Hepatocyte (in vitro differentiated cells): ENCODE data around the gene EFCAB7. TPM values are rescaled to one million over a fixed set of nuclear protein-coding genes. Genes with fewer than 3 reads are reported as not detected.

ENCODE experiments used
- DNase-seq: peaks from one replicate; pipeline ENCODE4 v3.0.0-alpha.2; 2016; ENCODE audit warnings: low spot score
- H2AFZ ChIP-seq: fragments of 200-600 bp; sonication (generic); 2 replicates; pipeline ENCODE4 v1.6.0; 2016; ENCODE audit warnings: antibody characterized with exemption, mild to moderate bottlenecking
- H3K27ac ChIP-seq: fragments of 200-600 bp; sonication (generic); 2 replicates; pipeline ENCODE4 v1.5.1; 2016; ENCODE audit warnings: mild to moderate bottlenecking
- H3K27me3 ChIP-seq: fragments of 200-600 bp; sonication (generic); 2 replicates; pipeline ENCODE4 v1.6.1; 2016
- H3K36me3 ChIP-seq: fragments of 200-600 bp; sonication (generic); replicated peaks from 2 replicates; pipeline ENCODE4 v1.5.1; 2016; ENCODE audit warnings: low read depth; ENCODE audit not compliant: insufficient read depth
- H3K4me1 ChIP-seq: fragments of 200-600 bp; sonication (generic); 2 replicates; pipeline ENCODE4 v1.5.1; 2016; ENCODE audit warnings: mild to moderate bottlenecking, moderate library complexity; ENCODE audit not compliant: insufficient read depth
- H3K4me2 ChIP-seq: fragments of 200-600 bp; sonication (generic); 2 replicates; pipeline ENCODE4 v1.6.0; 2016
- H3K4me3 ChIP-seq: fragments of 200-600 bp; sonication (generic); 2 replicates; pipeline ENCODE4 v1.5.1; 2016; ENCODE audit warnings: mild to moderate bottlenecking
- H3K79me2 ChIP-seq: fragments of 200-600 bp; sonication (generic); 2 replicates; pipeline ENCODE4 v1.6.0; 2017; ENCODE audit warnings: mild to moderate bottlenecking
- H3K9me2 ChIP-seq: fragments of 200-600 bp; sonication (generic); replicated peaks from 2 replicates; pipeline ENCODE4 v1.6.0; 2017; ENCODE audit warnings: mild to moderate bottlenecking; ENCODE audit not compliant: insufficient read depth
- H3K9me3 ChIP-seq: fragments of 200-600 bp; sonication (generic); 2 replicates; pipeline ENCODE4 v1.5.1; 2016; ENCODE audit warnings: low read depth, mild to moderate bottlenecking
- H4K20me1 ChIP-seq: fragments of 200-600 bp; sonication (generic); 2 replicates; pipeline ENCODE4 v1.6.0; 2016; ENCODE audit warnings: mild to moderate bottlenecking; ENCODE audit not compliant: insufficient read depth, poor library complexity, severe bottlenecking
- EZH2 ChIP-seq: fragments of 200-600 bp; sonication (generic); IDR thresholded peaks from 2 replicates; pipeline ENCODE4 v1.6.1; 2016; ENCODE audit warnings: antibody characterized with exemption, mild to moderate bottlenecking, borderline replicate concordance
- EZH2phosphoT487 ChIP-seq: fragments of 200-600 bp; sonication (generic); IDR thresholded peaks from one replicate; pipeline ENCODE4 v1.6.1; 2018; ENCODE audit warnings: antibody characterized with exemption, mild to moderate bottlenecking, low read depth, moderate library complexity; ENCODE audit not compliant: unreplicated experiment, severe bottlenecking
- WGBS: methylation state at CpG from one replicate; pipeline ENCODE4 v1.1.6; 2016; ENCODE audit warnings: low lambda C conversion rate; ENCODE audit errors: missing lambda C conversion rate; 5-methylcytosine and 5-hydroxymethylcytosine counted together
- polyA plus RNA-seq: library from polyadenylated mRNA; unstranded; fragments of >200 nt; fragmentation: Nextera tagmentation; extraction: Ambion mirVana; gene quantifications from 2 replicates; pipeline ENCODE4 v1.2.1, GENCODE V29; 2016
- total RNA-seq: library from RNA; depleted of rRNA; stranded (reverse); fragments of >200 nt; gene quantifications from 2 replicates; pipeline ENCODE4 v1.2.3, GENCODE V29; 2014
- TF ChIP-seq, protein P1 (sequence below): fragments of 200-600 bp; sonication (generic); IDR thresholded peaks from 2 replicates; pipeline ENCODE4 v1.5.1; 2016; ENCODE audit warnings: antibody characterized with exemption, mild to moderate bottlenecking; ENCODE audit not compliant: poor library complexity

The EFCAB7 gene
- total and polyA plus RNA-seq, 2 experiments from 2014 or later = 4.3 to 7.9 TPM

DNA sequence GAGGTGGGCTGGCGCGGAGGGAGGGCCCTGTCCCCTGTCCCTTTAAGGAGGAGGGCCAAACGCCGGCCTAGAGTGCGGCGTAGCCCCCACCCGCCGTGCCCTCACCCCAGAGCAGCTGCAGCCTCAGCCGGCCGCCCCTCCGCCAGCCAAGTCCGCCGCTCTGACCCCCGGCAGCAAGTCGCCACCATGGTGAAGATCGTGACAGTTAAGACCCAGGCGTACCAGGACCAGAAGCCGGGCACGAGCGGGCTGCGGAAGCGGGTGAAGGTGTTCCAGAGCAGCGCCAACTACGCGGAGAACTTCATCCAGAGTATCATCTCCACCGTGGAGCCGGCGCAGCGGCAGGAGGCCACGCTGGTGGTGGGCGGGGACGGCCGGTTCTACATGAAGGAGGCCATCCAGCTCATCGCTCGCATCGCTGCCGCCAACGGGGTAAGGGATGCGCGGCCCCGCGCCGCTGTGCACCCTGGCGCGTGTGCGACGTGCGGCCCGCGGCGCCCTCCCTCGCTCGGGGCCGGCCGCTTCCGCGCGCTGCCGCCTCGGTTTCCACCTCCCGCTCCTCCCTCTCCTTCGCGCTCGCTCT lies 70.1 kb downstream of the EFCAB7 start, which contains the start of gene PGM1:
PGM1 (plus strand) TSS at position 109 of the 583 bp plus-strand sequence; CDS start at position 187, 78 bp downstream.
- peak within 1 kb of the TSS; percentile 79 for H3K4me3 ChIP-seq
- under 1% methylated on average over 50 of the region's 64 CpGs for WGBS
- H3K9me2 ChIP-seq = no peaks in the 10 kb centered on the region
- no peaks in the 10 kb centered on the region for H3K27me3 ChIP-seq
- H3K9me3 ChIP-seq = no peaks in the 10 kb centered on the region
- DNase-seq = peak; percentile 89
- no peaks in the 10 kb centered on the region for H4K20me1 ChIP-seq
- H2AFZ ChIP-seq = peak within 1 kb of the TSS; percentile 99
- peak within 1 kb of the TSS; percentile 95 for H3K27ac ChIP-seq
- H3K4me1 ChIP-seq = peaks cover 3% of the 10 kb centered on the region
- TF ChIP-seq, protein P1, sequence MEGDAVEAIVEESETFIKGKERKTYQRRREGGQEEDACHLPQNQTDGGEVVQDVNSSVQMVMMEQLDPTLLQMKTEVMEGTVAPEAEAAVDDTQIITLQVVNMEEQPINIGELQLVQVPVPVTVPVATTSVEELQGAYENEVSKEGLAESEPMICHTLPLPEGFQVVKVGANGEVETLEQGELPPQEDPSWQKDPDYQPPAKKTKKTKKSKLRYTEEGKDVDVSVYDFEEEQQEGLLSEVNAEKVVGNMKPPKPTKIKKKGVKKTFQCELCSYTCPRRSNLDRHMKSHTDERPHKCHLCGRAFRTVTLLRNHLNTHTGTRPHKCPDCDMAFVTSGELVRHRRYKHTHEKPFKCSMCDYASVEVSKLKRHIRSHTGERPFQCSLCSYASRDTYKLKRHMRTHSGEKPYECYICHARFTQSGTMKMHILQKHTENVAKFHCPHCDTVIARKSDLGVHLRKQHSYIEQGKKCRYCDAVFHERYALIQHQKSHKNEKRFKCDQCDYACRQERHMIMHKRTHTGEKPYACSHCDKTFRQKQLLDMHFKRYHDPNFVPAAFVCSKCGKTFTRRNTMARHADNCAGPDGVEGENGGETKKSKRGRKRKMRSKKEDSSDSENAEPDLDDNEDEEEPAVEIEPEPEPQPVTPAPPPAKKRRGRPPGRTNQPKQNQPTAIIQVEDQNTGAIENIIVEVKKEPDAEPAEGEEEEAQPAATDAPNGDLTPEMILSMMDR = no peak
- no peak for TF ChIP-seq EZH2phosphoT487
- no peak for TF ChIP-seq EZH2
- H3K79me2 ChIP-seq = peaks cover 20% of the 10 kb centered on the region
- no peaks in the 10 kb centered on the region for H3K36me3 ChIP-seq
- peak within 1 kb of the TSS; percentile 83 for H3K4me2 ChIP-seq

DNA sequence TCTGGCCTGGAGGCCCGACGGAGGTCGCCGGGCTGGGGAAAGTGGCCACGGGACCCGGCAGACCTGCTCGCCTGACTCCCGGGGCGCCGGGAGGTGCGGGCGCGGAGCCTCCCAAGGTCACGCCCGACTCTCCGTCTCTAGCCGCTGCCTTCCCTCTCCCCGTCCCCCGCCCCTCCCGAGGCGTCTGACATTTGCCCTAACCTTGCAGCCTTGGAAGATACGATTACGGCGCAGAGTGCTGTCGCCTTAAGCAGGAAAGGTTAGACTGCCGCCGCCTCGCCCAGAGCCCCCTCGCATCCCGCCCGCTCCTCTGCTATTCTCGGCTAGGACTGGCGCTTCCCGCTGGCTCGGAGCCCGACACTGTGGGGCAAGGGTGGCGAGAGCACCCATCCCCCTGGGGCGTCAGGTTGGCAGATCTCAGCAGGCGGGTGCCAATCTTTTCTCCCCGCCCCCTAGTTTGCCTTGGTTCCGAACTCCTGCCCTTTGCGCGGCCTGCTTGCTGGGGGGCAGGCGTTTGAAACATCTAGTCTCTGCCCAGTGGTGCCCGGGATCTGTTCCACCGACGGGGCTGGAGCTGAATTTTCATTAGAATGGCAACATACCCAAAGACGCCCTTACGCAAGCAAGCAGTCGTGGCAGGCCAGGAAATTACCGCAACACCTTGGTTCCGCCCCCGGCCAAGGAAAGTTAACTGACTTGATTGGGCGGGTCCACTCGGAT lies 70.7 kb downstream of the EFCAB7 start:
- no peaks in the 10 kb centered on the region for H3K27me3 ChIP-seq
- no peaks in the 10 kb centered on the region for H3K9me3 ChIP-seq
- TF ChIP-seq EZH2 (no peak), EZH2phosphoT487 (no peak)
- TF ChIP-seq, protein P1 = no peak
- H3K9me2 ChIP-seq = no peaks in the 10 kb centered on the region
- H3K79me2 ChIP-seq = peaks cover 20% of the 10 kb centered on the region
- H3K27ac ChIP-seq = peak overlapping the region; percentile 95
- peak overlapping the region; percentile 79 for H3K4me3 ChIP-seq
- DNase-seq = peak; percentile 74
- H3K36me3 ChIP-seq = no peaks in the 10 kb centered on the region
- peaks cover 3% of the 10 kb centered on the region for H3K4me1 ChIP-seq
- WGBS = 4% methylated on average over 47 of the region's 55 CpGs
- H3K4me2 ChIP-seq = peak overlapping the region; percentile 83
- no peaks in the 10 kb centered on the region for H4K20me1 ChIP-seq
- peak overlapping the region; percentile 99 for H2AFZ ChIP-seq

DNA sequence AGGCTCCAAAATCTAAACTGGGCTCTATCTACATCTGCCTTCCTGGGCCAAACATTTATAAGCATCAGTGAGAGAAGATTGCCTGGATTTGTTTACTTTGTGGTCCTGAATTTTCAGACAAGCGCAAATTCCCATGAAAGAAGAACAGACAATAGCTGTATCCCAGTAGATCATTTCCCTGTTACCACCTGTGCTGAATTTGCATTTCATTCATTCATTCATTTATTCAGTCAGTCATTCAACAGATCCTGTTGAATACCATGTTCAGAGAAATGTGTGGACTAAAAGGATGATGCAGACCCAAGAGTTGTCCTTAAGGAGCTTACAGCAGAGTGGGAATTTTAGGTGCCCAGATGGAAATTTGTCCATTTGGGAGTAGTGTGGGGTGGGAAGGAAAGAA lies 72.1 kb downstream of the EFCAB7 start:
- Histone ChIP-seq H3K79me2 (peaks cover 24% of the 10 kb centered on the region), H3K4me2 (no peak overlapping the region), H3K4me1 (peaks cover 2% of the 10 kb centered on the region)

More for the DNA sequence above, 72.1 kb downstream of the EFCAB7 start:
- WGBS = 100% methylated on average over 1 of the region's 1 CpG
- no peaks in the 10 kb centered on the region for H3K36me3 ChIP-seq
- no peaks in the 10 kb centered on the region for H4K20me1 ChIP-seq
- H3K27me3 ChIP-seq = no peaks in the 10 kb centered on the region
- H3K27ac ChIP-seq = no peak overlapping the region
- no peak overlapping the region for H2AFZ ChIP-seq
- no peak overlapping the region for H3K4me3 ChIP-seq
- H3K9me2 ChIP-seq = no peaks in the 10 kb centered on the region
- TF ChIP-seq EZH2 (no peak), EZH2phosphoT487 (no peak)
- TF ChIP-seq, protein P1 = no peak
- no peak for DNase-seq
- H3K9me3 ChIP-seq = no peaks in the 10 kb centered on the region
